Mesothelial cell of epicardium (in vitro differentiated cells): Measurements from ENCODE around the gene RIPOR3. TPM values are rescaled to one million over a fixed set of nuclear protein-coding genes. Genes with fewer than 3 reads are reported as not detected.

Source experiments
- DNase-seq, 2 experiments: peaks; one replicate each; pipeline ENCODE4 v3.0.0; 2021; ENCODE audit warnings: low spot score in 2 of 2; ENCODE audit not compliant: unreplicated experiment in 2 of 2
- H3K27ac Mint-ChIP-seq: 2 replicates; pipeline ENCODE4 v1.8.0; 2021; ENCODE audit warnings: mixed read lengths
- H3K27me3 Mint-ChIP-seq: 2 replicates; pipeline ENCODE4 v1.8.0; 2021; ENCODE audit warnings: low read depth, mixed read lengths
- H3K36me3 Mint-ChIP-seq: 2 replicates; pipeline ENCODE4 v1.8.0; 2021; ENCODE audit warnings: mixed read lengths
- H3K4me1 Mint-ChIP-seq: 2 replicates; pipeline ENCODE4 v1.8.0; 2021; ENCODE audit warnings: mixed read lengths
- H3K4me3 Mint-ChIP-seq: 2 replicates; pipeline ENCODE4 v1.8.0; 2021; ENCODE audit warnings: mild to moderate bottlenecking, moderate library complexity, mixed read lengths
- H3K9me3 Mint-ChIP-seq: 2 replicates; pipeline ENCODE4 v1.8.0; 2021; ENCODE audit warnings: mixed read lengths
- total RNA-seq: library from RNA; stranded (reverse); gene quantifications from 3 replicates; pipeline ENCODE4 v1.2.1, GENCODE V29; 2021
- TF ChIP-seq, protein P1 (sequence below): fragments of 200-600 bp; sonication (generic); IDR thresholded peaks from one replicate; pipeline ENCODE4 v1.5.0; 2021; ENCODE audit warnings: antibody characterized with exemption; ENCODE audit not compliant: unreplicated experiment

The RIPOR3 gene
- total RNA-seq, 1 donor from 2014 or later = 18.8 TPM

DNA sequence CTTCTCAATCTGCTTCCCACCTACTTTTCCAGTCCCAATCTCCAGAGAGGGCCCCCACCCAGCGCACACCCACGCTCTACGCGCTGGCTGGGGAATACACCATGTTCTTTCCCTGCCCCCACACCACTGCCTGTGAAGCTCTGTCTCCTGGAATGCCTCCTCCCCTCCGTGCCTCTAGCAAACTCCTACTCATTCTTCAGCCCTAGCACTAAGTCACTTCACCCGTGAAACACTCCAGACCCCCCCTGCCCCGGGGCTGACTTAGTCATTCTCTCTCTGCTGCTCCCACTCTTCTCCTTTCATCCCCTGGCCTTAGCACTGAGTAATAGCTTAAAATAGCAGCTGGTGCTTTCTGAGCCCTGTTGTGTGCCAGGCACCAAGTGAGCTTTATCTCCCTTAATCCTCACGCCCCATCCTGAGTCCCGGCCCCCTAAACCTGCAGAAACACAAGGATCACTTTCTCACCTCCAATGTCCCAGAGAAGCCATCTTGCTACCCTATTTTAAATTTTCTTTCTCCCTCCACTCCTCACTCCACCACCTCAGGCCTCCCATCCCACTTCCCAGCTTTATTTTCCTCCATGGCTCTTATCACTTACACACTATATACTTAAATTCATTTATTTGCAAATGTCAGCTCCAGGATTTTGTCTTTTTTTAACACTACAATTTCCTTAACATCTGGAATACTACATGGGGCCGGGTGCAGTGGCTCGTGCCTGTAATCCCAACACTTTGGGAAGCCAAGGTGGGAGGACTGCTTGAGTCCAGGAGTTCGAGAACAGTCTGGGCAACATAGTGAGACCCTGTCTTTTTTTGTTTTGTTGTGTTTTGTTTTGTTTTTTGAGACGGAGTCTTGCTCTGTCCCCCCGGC is 33.7 kb upstream of the RIPOR3 start:
- peaks cover 44% of the 10 kb centered on the region for H3K4me1 Mint-ChIP-seq
- H3K27ac Mint-ChIP-seq = no peak overlapping the region
- DNase-seq = peak; percentile 80 to 87
- H3K4me3 Mint-ChIP-seq = no peak overlapping the region
- H3K27me3 Mint-ChIP-seq = no peaks in the 10 kb centered on the region
- H3K9me3 Mint-ChIP-seq = no peaks in the 10 kb centered on the region
- no peaks in the 10 kb centered on the region for H3K36me3 Mint-ChIP-seq
- TF ChIP-seq, protein P1, sequence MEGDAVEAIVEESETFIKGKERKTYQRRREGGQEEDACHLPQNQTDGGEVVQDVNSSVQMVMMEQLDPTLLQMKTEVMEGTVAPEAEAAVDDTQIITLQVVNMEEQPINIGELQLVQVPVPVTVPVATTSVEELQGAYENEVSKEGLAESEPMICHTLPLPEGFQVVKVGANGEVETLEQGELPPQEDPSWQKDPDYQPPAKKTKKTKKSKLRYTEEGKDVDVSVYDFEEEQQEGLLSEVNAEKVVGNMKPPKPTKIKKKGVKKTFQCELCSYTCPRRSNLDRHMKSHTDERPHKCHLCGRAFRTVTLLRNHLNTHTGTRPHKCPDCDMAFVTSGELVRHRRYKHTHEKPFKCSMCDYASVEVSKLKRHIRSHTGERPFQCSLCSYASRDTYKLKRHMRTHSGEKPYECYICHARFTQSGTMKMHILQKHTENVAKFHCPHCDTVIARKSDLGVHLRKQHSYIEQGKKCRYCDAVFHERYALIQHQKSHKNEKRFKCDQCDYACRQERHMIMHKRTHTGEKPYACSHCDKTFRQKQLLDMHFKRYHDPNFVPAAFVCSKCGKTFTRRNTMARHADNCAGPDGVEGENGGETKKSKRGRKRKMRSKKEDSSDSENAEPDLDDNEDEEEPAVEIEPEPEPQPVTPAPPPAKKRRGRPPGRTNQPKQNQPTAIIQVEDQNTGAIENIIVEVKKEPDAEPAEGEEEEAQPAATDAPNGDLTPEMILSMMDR = no peak

DNA sequence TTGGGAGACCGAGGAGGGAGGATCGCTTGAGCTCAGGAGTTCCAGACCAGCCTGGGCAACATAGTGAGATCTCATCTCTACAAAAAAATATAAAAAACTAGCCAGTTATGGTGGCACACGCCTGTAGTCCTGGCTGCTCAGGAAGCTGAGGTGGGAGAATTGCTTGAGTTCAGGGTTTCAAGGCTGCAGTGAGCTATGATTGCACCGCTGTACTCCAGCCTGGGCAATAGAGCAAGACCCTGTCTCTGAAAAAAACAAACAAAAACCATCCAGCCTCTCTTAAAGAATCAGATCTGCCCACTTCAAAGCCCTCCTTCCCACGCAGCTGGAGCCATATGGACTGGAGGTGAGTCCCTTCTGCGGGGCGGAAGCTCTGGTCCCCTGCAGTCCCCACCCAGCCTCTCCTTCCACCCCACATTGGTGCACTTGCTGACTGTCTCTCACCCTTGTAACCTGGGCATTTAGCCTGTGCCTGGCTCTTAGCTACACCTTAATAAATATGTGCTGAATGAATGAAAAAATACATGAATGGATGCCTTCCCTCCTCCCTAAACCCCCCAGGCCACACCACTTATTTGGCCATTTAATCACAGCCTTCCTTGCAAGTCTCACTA is 32.9 kb upstream of the RIPOR3 start:
- Mint-ChIP-seq H3K27me3 (no peaks in the 10 kb centered on the region), H3K4me3 (no peak overlapping the region), H3K36me3 (no peaks in the 10 kb centered on the region)

DNA sequence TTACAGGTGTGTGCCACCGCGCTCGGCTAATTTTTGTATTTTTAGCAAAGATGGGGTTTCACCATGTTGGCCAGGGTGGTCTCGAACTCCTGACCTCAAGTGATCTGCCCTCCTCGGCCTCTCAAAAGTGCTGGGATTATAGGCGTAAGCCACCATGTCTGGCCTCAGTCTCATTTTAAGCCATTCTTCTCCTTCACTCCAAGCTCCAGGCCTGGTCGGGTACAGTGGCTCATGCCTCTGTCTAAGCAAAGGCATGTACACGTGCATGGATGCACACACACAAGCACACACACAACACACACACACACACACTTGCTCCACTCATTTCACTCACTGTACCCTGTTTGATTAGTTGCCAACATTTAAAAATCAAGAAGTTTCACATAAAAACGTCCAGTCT is 32.3 kb upstream of the RIPOR3 start:
- no peak overlapping the region for H3K27ac Mint-ChIP-seq
- peaks cover 34% of the 10 kb centered on the region for H3K4me1 Mint-ChIP-seq
- H3K4me3 Mint-ChIP-seq = no peak overlapping the region
- no peak for DNase-seq
- H3K9me3 Mint-ChIP-seq = no peaks in the 10 kb centered on the region
- no peaks in the 10 kb centered on the region for H3K36me3 Mint-ChIP-seq
- TF ChIP-seq, protein P1 = no peak
- H3K27me3 Mint-ChIP-seq = no peaks in the 10 kb centered on the region

More for the DNA sequence above, 32.9 kb upstream of the RIPOR3 start:
- Mint-ChIP-seq H3K9me3 (no peaks in the 10 kb centered on the region), H3K27ac (no peak overlapping the region), H3K4me1 (peaks cover 39% of the 10 kb centered on the region)
- DNase-seq = no peak
- TF ChIP-seq, protein P1 = no peak

DNA sequence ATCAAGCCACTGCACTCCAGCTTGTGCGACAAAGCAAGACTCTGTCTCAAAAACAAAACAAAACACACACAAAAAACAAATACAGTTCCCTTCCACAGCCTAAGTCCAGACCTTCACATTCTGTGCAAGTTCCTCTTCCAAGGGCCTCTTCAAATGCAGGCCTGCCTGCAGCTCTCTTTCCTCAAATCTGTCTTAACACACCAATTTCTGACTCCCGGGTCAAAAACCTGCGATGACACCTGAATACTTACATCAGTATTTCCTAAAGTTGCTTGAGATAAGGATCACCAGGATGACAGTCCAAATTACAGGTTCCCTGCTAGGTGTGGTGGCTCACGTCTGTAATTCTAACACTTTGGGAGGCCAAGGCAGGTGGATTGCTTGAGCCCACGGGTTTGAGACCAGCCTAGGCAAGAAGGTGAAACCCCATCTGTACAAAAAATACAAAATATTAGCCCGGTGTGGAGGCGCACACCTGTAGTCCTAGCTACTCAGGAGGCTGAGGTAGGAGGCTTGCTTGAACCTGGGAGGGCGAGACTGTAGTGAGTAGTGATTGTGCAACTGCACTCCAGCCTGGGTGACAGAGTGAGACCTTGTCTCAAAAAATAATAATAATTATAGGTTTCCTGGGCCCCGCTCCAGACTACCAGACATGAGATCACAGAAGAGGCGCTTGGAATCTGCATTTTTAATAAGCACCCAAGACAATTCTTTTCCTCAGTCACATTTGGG is 31.2 kb upstream of the RIPOR3 start:
- peaks cover 33% of the 10 kb centered on the region for H3K4me1 Mint-ChIP-seq
- H3K9me3 Mint-ChIP-seq = no peaks in the 10 kb centered on the region
- H3K36me3 Mint-ChIP-seq = no peaks in the 10 kb centered on the region
- no peak overlapping the region for H3K4me3 Mint-ChIP-seq
- no peaks in the 10 kb centered on the region for H3K27me3 Mint-ChIP-seq
- TF ChIP-seq, protein P1 = no peak
- peak overlapping the region; percentile 87 for H3K27ac Mint-ChIP-seq
- no peak for DNase-seq

DNA sequence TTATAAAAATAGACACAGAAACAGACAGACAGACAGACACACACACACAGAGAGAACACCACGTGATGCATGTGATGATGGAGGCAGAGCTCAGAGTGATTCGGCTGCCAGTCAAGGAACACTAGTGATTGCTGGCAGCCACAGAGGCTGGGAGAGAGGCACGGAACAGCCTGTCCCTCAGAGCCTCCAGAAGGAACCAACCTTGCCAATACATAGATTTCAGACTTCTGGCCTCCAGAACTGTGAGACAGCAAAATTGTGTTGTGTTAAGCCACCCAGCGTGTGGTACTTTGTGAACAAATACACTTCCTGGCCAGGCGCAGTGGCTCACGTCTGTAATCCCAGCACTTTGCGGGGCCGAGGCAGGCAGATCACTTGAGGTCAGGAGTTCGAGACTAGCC is 30.5 kb upstream of the RIPOR3 start:
- H3K9me3 Mint-ChIP-seq = no peaks in the 10 kb centered on the region
- DNase-seq = no peak
- TF ChIP-seq, protein P1 = no peak
- peak overlapping the region; percentile 87 for H3K27ac Mint-ChIP-seq
- no peak overlapping the region for H3K4me3 Mint-ChIP-seq
- no peaks in the 10 kb centered on the region for H3K36me3 Mint-ChIP-seq
- no peaks in the 10 kb centered on the region for H3K27me3 Mint-ChIP-seq
- peaks cover 27% of the 10 kb centered on the region for H3K4me1 Mint-ChIP-seq
